OCI-LY3 (cell line): ENCODE data around the gene EFNA3.

ENCODE experiments used
- EZH2phosphoT487 ChIP-seq: fragments of 200-600 bp; shearing (Covaris generic); IDR thresholded peaks from 2 replicates; pipeline ENCODE4 v1.6.1; 2018; ENCODE audit warnings: antibody characterized with exemption, mixed run types, low read depth
- TF ChIP-seq, protein P1 (sequence below): fragments of 200-600, 300-600 bp; sonication (generic); IDR thresholded peaks from 2 replicates; pipeline ENCODE4 v1.5.1; 2014; ENCODE audit warnings: antibody characterized with exemption, low read length, low read depth

DNA sequence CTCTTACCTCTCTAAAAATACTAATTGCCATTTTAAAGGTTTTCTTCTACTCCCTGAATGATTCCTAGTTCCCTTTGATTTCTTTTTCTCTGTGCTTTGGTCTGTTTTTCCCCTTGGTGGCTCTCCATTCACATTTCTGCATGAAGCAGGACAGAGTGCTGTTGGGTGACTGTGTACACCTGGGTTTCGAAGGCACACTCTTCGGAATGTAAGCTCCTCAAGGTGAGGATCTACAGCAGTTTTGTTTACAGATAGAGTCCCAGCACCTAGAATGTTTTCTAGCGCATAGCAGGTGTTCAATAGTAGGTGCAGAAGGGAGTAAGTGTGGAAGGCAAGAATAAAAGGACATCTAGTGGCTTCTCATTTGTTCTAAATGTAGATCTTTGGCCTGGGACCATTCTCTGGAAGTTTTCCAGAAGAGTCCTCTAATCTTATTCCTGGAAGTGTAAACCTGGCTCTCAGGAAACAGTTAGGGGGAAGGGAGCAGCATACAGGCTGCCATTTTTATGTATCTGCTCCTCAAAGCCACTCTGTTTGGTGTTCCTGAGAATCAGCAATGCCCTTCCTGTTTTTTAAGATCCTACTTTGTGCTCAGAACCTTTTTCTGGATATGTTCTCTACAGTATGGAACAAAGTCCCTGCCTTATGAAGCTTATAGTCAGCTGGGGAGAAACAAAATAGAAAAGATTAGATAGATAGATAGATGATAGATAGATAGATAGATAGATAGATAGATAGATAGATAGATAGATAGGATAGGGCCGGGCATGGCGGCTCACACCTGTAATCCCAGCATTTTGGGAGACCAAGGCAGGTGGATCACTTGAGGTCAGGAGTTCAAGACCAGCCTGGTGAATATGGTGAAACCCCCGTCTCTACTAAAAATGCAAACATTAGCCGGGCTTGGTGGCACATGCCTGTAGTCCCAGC, 26.2 kb downstream of the EFNA3 start:
- TF ChIP-seq, protein P1, sequence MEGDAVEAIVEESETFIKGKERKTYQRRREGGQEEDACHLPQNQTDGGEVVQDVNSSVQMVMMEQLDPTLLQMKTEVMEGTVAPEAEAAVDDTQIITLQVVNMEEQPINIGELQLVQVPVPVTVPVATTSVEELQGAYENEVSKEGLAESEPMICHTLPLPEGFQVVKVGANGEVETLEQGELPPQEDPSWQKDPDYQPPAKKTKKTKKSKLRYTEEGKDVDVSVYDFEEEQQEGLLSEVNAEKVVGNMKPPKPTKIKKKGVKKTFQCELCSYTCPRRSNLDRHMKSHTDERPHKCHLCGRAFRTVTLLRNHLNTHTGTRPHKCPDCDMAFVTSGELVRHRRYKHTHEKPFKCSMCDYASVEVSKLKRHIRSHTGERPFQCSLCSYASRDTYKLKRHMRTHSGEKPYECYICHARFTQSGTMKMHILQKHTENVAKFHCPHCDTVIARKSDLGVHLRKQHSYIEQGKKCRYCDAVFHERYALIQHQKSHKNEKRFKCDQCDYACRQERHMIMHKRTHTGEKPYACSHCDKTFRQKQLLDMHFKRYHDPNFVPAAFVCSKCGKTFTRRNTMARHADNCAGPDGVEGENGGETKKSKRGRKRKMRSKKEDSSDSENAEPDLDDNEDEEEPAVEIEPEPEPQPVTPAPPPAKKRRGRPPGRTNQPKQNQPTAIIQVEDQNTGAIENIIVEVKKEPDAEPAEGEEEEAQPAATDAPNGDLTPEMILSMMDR, result no peak
- no peak for TF ChIP-seq EZH2phosphoT487
